Cardiac muscle cell (in vitro differentiated cells and primary cell): ENCODE results near the gene SLFN5. TPM values are rescaled to one million over a fixed set of nuclear protein-coding genes. Genes with fewer than 3 reads are reported as not detected.
A peak's percentile ranks its signal among the peaks of the same experiment; 100 is the strongest.
"Not testable (repeated sequence)": the region's sequence is repeated elsewhere in the genome, so short reads cannot be mapped to it uniquely, and the experiment has no call there.

Experiments used
- DNase-seq, 2 donors: peaks; one replicate each; pipeline versions ENCODE4 v3.0.0 to v3.0.0-alpha.2; 2010 to 2017; ENCODE audit warnings: low read depth in 1 of 2, low spot score in 1 of 2
- H3K27ac ChIP-seq: fragments of 200-600 bp; sonication (generic); 2 replicates; pipeline ENCODE4 v1.5.1; 2016
- H3K27me3 ChIP-seq: fragments of 200-600 bp; sonication (generic); 2 replicates; pipeline ENCODE4 v1.6.0; 2016; ENCODE audit warnings: control low read depth
- H3K36me3 ChIP-seq: fragments of 200-600 bp; sonication (generic); 2 replicates; pipeline ENCODE4 v1.5.1; 2016; ENCODE audit warnings: control low read depth
- H3K4me1 ChIP-seq: fragments of 200-600 bp; sonication (generic); 2 replicates; pipeline ENCODE4 v1.8.1; 2017; ENCODE audit warnings: low read depth, mild to moderate bottlenecking, mixed run types
- H3K4me3 ChIP-seq: fragments of 200-600 bp; sonication (generic); 2 replicates; pipeline ENCODE4 v1.5.1; 2016; ENCODE audit warnings: mild to moderate bottlenecking
- H3K9me3 ChIP-seq: fragments of 200-600 bp; sonication (generic); 2 replicates; pipeline ENCODE4 v1.5.1; 2017; ENCODE audit warnings: low read depth, mild to moderate bottlenecking, control low read depth
- CTCF ChIP-seq: IDR thresholded peaks from 2 replicates; pipeline ENCODE4 v1.5.1; 2012; ENCODE audit warnings: low read depth, mild to moderate bottlenecking, low read length
- polyA plus RNA-seq: library from polyadenylated mRNA; unstranded; fragments of >200 nt; fragmentation: Nextera tagmentation; extraction: Ambion mirVana; gene quantifications from 2 replicates; pipeline ENCODE4 v1.2.1, GENCODE V29; 2016
- total RNA-seq: library from RNA; depleted of rRNA; stranded (reverse); fragments of >200 nt; gene quantifications from 2 replicates; pipeline ENCODE4 v1.2.3, GENCODE V29; 2016

Gene SLFN5
- total and polyA plus RNA-seq, 2 experiments from 2014 or later: 2.7 to 8.3 TPM

- Histone ChIP-seq H3K36me3 (no peaks in the 10 kb centered on the region), H3K9me3 (no peaks in the 10 kb centered on the region), H3K4me3 (no peak overlapping the region), H3K27ac (no peak overlapping the region), H3K4me1 (no peaks in the 10 kb centered on the region), H3K27me3 (no peaks in the 10 kb centered on the region)
- no peak for TF ChIP-seq CTCF
- peak in 1 of 2 donors; percentile 19 for DNase-seq
These were observed 52.8 kb downstream of the SLFN5 start for GRCh38 chr17:35295686-35296085.

- no peaks in the 10 kb centered on the region for H3K4me1 ChIP-seq
- H3K9me3 ChIP-seq: no peaks in the 10 kb centered on the region
- no peaks in the 10 kb centered on the region for H3K36me3 ChIP-seq
- TF ChIP-seq CTCF: no peak
- no peaks in the 10 kb centered on the region for H3K27me3 ChIP-seq
- DNase-seq: no peak
- no peak overlapping the region for H3K27ac ChIP-seq
- no peak overlapping the region for H3K4me3 ChIP-seq
These were observed 54.8 kb downstream of the SLFN5 start for GRCh38 chr17:35297666-35298065.

GRCh38 chr17:35298639-35299038, 55.8 kb downstream of the SLFN5 start:
- no peaks in the 10 kb centered on the region for H3K4me1 ChIP-seq
- H3K27me3 ChIP-seq: no peaks in the 10 kb centered on the region
- DNase-seq: no peak
- H3K27ac ChIP-seq: no peak overlapping the region
- no peak for TF ChIP-seq CTCF
- H3K9me3 ChIP-seq: no peaks in the 10 kb centered on the region
- no peak overlapping the region for H3K4me3 ChIP-seq
- no peaks in the 10 kb centered on the region for H3K36me3 ChIP-seq

- no peak for TF ChIP-seq CTCF
- H3K4me1 ChIP-seq: no peaks in the 10 kb centered on the region
- H3K27me3 ChIP-seq: no peaks in the 10 kb centered on the region
- H3K9me3 ChIP-seq: no peaks in the 10 kb centered on the region
- H3K27ac ChIP-seq: no peak overlapping the region
- DNase-seq: no peak
- H3K4me3 ChIP-seq: no peak overlapping the region
- no peaks in the 10 kb centered on the region for H3K36me3 ChIP-seq
These were observed 56.3 kb downstream of the SLFN5 start for GRCh38 chr17:35299135-35299534.

- H3K27ac ChIP-seq, DNase-seq, H3K27me3 ChIP-seq: not testable (repeated sequence)
These were observed 66.5 kb downstream of the SLFN5 start for GRCh38 chr17:35309345-35309744.

GRCh38 chr17:35312346-35312745, 69.5 kb downstream of the SLFN5 start:
- no peak overlapping the region for H3K4me3 ChIP-seq
- no peak for TF ChIP-seq CTCF
- H3K27me3 ChIP-seq: peaks cover 7% of the 10 kb centered on the region
- H3K27ac ChIP-seq: no peak overlapping the region
- no peaks in the 10 kb centered on the region for H3K36me3 ChIP-seq
- no peaks in the 10 kb centered on the region for H3K9me3 ChIP-seq
- DNase-seq: no peak
- H3K4me1 ChIP-seq: no peaks in the 10 kb centered on the region

More at GRCh38 chr17:35309345-35309744, 66.5 kb downstream of the SLFN5 start:
- H3K4me1 ChIP-seq, H3K9me3 ChIP-seq, H3K36me3 ChIP-seq, H3K4me3 ChIP-seq: not testable (repeated sequence)
